Measurements from ENCODE around the gene IRF8. TPM values are rescaled to one million over a fixed set of nuclear protein-coding genes. Genes with fewer than 3 reads are reported as not detected.

Gene IRF8
- total RNA-seq, 1 donor from 2014 or later: 0.59 TPM

- TF ChIP-seq CTCF (IDR thresholded peaks at IDR 0.05; ENCODE audit: insufficient read depth, low read depth, low read length) (no peak), EZH2 (IDR thresholded peaks at IDR 0.05; ENCODE audit: insufficient read depth, low read length) (no peak)
- no peak overlapping the region for H3K4me3 ChIP-seq (ENCODE audit: insufficient read depth, low read depth, low read length)
- no peaks in the 10 kb centered on the region for H3K79me2 ChIP-seq (ENCODE audit: insufficient read depth, low read length)
- no peak overlapping the region for H3K27ac ChIP-seq (ENCODE audit: low read depth, low read length)
- no peak overlapping the region for H3K9ac ChIP-seq (ENCODE audit: low read length)
- Mint-ChIP-seq H3K27ac (ENCODE audit: unreplicated experiment) (no peak overlapping the region), H3K4me3 (ENCODE audit: unreplicated experiment) (no peak overlapping the region), H3K9me3 (ENCODE audit: unreplicated experiment) (peaks cover 18% of the 10 kb centered on the region), H3K36me3 (ENCODE audit: low read depth, unreplicated experiment) (peaks cover 4% of the 10 kb centered on the region), H3K4me1 (ENCODE audit: low read depth, unreplicated experiment) (peaks cover 13% of the 10 kb centered on the region), H3K27me3 (ENCODE audit: low read depth, unreplicated experiment) (peaks cover 48% of the 10 kb centered on the region)
- FAIRE-seq: no peak
- H3K27me3 ChIP-seq (ENCODE audit: insufficient read depth, low read length): peaks cover 27% of the 10 kb centered on the region
- no peaks in the 10 kb centered on the region for H3K4me1 ChIP-seq (ENCODE audit: insufficient read depth, low read length)
- no peak overlapping the region for H3K4me2 ChIP-seq (ENCODE audit: low read length)
- no peaks in the 10 kb centered on the region for H3K36me3 ChIP-seq (ENCODE audit: insufficient read depth, low read length)
- DNase-seq (ENCODE audit: low read depth): no peak
- no peak overlapping the region for H2AFZ ChIP-seq (ENCODE audit: low read depth, low read length)
- H4K20me1 ChIP-seq (ENCODE audit: insufficient read depth, low read length): no peaks in the 10 kb centered on the region
- H3K9me3 ChIP-seq (ENCODE audit: insufficient read depth, low read depth, low read length): no peaks in the 10 kb centered on the region
Measured at GRCh38 chr16:85934210-85934609, 35.2 kb downstream of the IRF8 start.

GRCh38 chr16:85935391-85935973, 36.5 kb downstream of the IRF8 start:
- no peak for FAIRE-seq
- H3K27me3 ChIP-seq (ENCODE audit: insufficient read depth, low read length): peaks cover 24% of the 10 kb centered on the region

More at GRCh38 chr16:85935391-85935973, 36.5 kb downstream of the IRF8 start:
- Histone ChIP-seq H3K27ac (ENCODE audit: low read depth, low read length) (no peak overlapping the region), H3K79me2 (ENCODE audit: insufficient read depth, low read length) (no peaks in the 10 kb centered on the region), H2AFZ (ENCODE audit: low read depth, low read length) (no peak overlapping the region), H3K4me2 (ENCODE audit: low read length) (no peak overlapping the region), H3K4me1 (ENCODE audit: insufficient read depth, low read length) (no peaks in the 10 kb centered on the region), H3K9ac (ENCODE audit: low read length) (no peak overlapping the region), H3K36me3 (ENCODE audit: insufficient read depth, low read length) (no peaks in the 10 kb centered on the region), H4K20me1 (ENCODE audit: insufficient read depth, low read length) (no peaks in the 10 kb centered on the region), H3K4me3 (ENCODE audit: insufficient read depth, low read depth, low read length) (no peak overlapping the region), H3K9me3 (ENCODE audit: insufficient read depth, low read depth, low read length) (no peaks in the 10 kb centered on the region)
- DNase-seq (ENCODE audit: low read depth): no peak
- no peak for TF ChIP-seq CTCF (IDR thresholded peaks at IDR 0.05; ENCODE audit: insufficient read depth, low read depth, low read length)
- no peak for TF ChIP-seq EZH2 (IDR thresholded peaks at IDR 0.05; ENCODE audit: insufficient read depth, low read length)
- Mint-ChIP-seq H3K27ac (ENCODE audit: unreplicated experiment) (peak overlapping the region; percentile 53), H3K4me1 (ENCODE audit: low read depth, unreplicated experiment) (peaks cover 13% of the 10 kb centered on the region), H3K27me3 (ENCODE audit: low read depth, unreplicated experiment) (peaks cover 46% of the 10 kb centered on the region), H3K36me3 (ENCODE audit: low read depth, unreplicated experiment) (peaks cover 4% of the 10 kb centered on the region), H3K9me3 (ENCODE audit: unreplicated experiment) (peaks cover 30% of the 10 kb centered on the region), H3K4me3 (ENCODE audit: unreplicated experiment) (no peak overlapping the region)

All from astrocyte (in vitro differentiated cells and primary cell).